ENCODE results near the gene SUGCT.

- TF ChIP-seq SUZ12 (IDR thresholded peaks at IDR 0.05; ENCODE audit: extremely low read depth, insufficient read depth, insufficient read length) (no peak), ZNF274 (IDR thresholded peaks at IDR 0.05; ENCODE audit: low read depth, low read length) (no peak), YY1 (IDR thresholded peaks at IDR 0.05; ENCODE audit: insufficient read depth, insufficient read length) (no peak)
Measured at GRCh38 chr7:40477094-40477493, 342.3 kb downstream of the SUGCT start.
